A549 (cell line): ENCODE results near the gene MTRFR. TPM values are rescaled to one million over a fixed set of nuclear protein-coding genes. Genes with fewer than 3 reads are reported as not detected.

Source experiments
- ATAC-seq, 2 experiments: fragments of 200-7000 bp in 1 of 2; fragments of >200 bp in 1 of 2; cut with Nextera tagmentation in 1 of 2; cut with Tn5 transposase in 1 of 2; 3 replicates each; pipeline versions ENCODE4 v1.8.0 to v1.9.1; 2018 to 2020; ENCODE audit warnings: mild to moderate bottlenecking in 1 of 2, moderate library complexity in 1 of 2
- CTCF ChIA-PET: fragments of 300-600 bp; sonication (Branson Sonifier 250); formaldehyde crosslinking; extraction: SDS; loops from one replicate; lab custom pipeline; 2021; ENCODE audit warnings: antibody characterized with exemption, inconsistent platforms; lab: Yijun Ruan, JAX
- POLR2A ChIA-PET: fragments of 350-600 bp; formaldehyde crosslinking; extraction: SDS; loops from one replicate; lab custom pipeline; 2021; ENCODE audit warnings: antibody characterized with exemption, inconsistent platforms; lab: Yijun Ruan, JAX
- DNase-seq, 2 experiments: peaks; one replicate each; pipeline versions ENCODE4 v3.0.0 to v3.0.0-alpha.2; 2011 to 2016; ENCODE audit warnings: low read depth in 1 of 2, low spot score in 1 of 2
- FAIRE-seq: peaks from 2 replicates; lab custom pipeline; 2011; peaks lifted over from hg19 to GRCh38; lab: Jason Lieb, UNC
- H3K27ac ChIP-seq, 2 experiments: fragments of >200 bp; sonication (Bioruptor Twin); formaldehyde crosslinking; 3 replicates each; pipeline ENCODE4 v1.5.1; 2016 to 2017
- H3K4me1 ChIP-seq: fragments of >200 bp; sonication (Bioruptor Twin); formaldehyde crosslinking; 3 replicates; pipeline ENCODE4 v1.6.1; 2016
- H3K4me2 ChIP-seq: fragments of >200 bp; sonication (Bioruptor Twin); formaldehyde crosslinking; 3 replicates; pipeline ENCODE4 v1.6.1; 2016
- H3K4me3 ChIP-seq: fragments of >200 bp; sonication (Bioruptor Twin); formaldehyde crosslinking; 3 replicates; pipeline ENCODE4 v1.5.1; 2016
- H3K9me3 ChIP-seq: fragments of >200 bp; sonication (Bioruptor Twin); formaldehyde crosslinking; 3 replicates; pipeline ENCODE4 v1.6.1; 2016
- CHD4 ChIP-seq: fragments of 200-600 bp; sonication (generic); IDR thresholded peaks from 2 replicates; pipeline ENCODE4 v1.6.1; 2016; ENCODE audit warnings: antibody characterized with exemption, mild to moderate bottlenecking, borderline replicate concordance
- EHMT2 ChIP-seq: fragments of 200-600 bp; sonication (generic); IDR thresholded peaks from 2 replicates; pipeline ENCODE4 v1.6.1; 2016; ENCODE audit warnings: antibody characterized with exemption, low read depth, mild to moderate bottlenecking, moderate library complexity
- ELK1 ChIP-seq: fragments of 150-350 bp; IDR thresholded peaks from 2 replicates; pipeline ENCODE4 v1.6.1; 2014; ENCODE audit warnings: low read depth, mild to moderate bottlenecking, low read length
- ESRRA ChIP-seq: fragments of 150-350 bp; IDR thresholded peaks from 2 replicates; pipeline ENCODE4 v1.6.1; 2014; ENCODE audit warnings: mild to moderate bottlenecking, low read length, borderline replicate concordance
- HDAC2 ChIP-seq: fragments of 200-600 bp; sonication (generic); IDR thresholded peaks from 2 replicates; pipeline ENCODE4 v1.6.1; 2016
- HES2 ChIP-seq: fragments of >200 bp; sonication (Bioruptor Twin); formaldehyde crosslinking; IDR thresholded peaks from 2 replicates; pipeline ENCODE4 v1.6.1; 2016
- HEYL ChIP-seq: fragments of 250-450 bp; sonication (Bioruptor Pico); IDR thresholded peaks from 2 replicates; pipeline ENCODE4 v1.8.0; 2021; ENCODE audit warnings: mild to moderate bottlenecking, moderate library complexity
- HOXA7 ChIP-seq: fragments of 250-450 bp; sonication (Bioruptor Pico); IDR thresholded peaks from 2 replicates; pipeline ENCODE4 v1.5.0; 2020; ENCODE audit warnings: mild to moderate bottlenecking, moderate library complexity
- HOXB5 ChIP-seq: fragments of 250-450 bp; sonication (Bioruptor Pico); IDR thresholded peaks from 2 replicates; pipeline ENCODE4 v1.5.0; 2020; ENCODE audit warnings: mild to moderate bottlenecking, moderate library complexity
- JUNB ChIP-seq: fragments of >200 bp; sonication (Bioruptor Twin); formaldehyde crosslinking; IDR thresholded peaks from 2 replicates; pipeline ENCODE4 v1.6.1; 2016
- KDM1A ChIP-seq: fragments of 200-600 bp; sonication (generic); IDR thresholded peaks from 2 replicates; pipeline ENCODE4 v1.6.1; 2016; ENCODE audit warnings: low read depth, mild to moderate bottlenecking
- KDM5A ChIP-seq: fragments of 200-600 bp; sonication (generic); IDR thresholded peaks from 2 replicates; pipeline ENCODE4 v1.6.1; 2016; ENCODE audit warnings: antibody characterized with exemption, mild to moderate bottlenecking
- MAZ ChIP-seq: fragments of 150-350 bp; IDR thresholded peaks from 2 replicates; pipeline ENCODE4 v1.6.1; 2014; ENCODE audit warnings: antibody characterized with exemption, low read depth, low read length, borderline replicate concordance
- NFE2L2 ChIP-seq: fragments of 150-350 bp; conservative IDR thresholded peaks from 2 replicates; pipeline ENCODE4 v1.6.1; 2014; ENCODE audit warnings: low read length
- PHF8 ChIP-seq: fragments of 200-600 bp; sonication (generic); IDR thresholded peaks from 2 replicates; pipeline ENCODE4 v1.6.1; 2016; ENCODE audit warnings: low read depth, mild to moderate bottlenecking, antibody characterized with exemption, moderate library complexity, borderline replicate concordance
- POLR2AphosphoS2 ChIP-seq: conservative IDR thresholded peaks from 2 replicates; pipeline ENCODE4 v1.6.1; 2012; ENCODE audit warnings: low read length, improper control_type of control experiment, inconsistent platforms
- RAD21 ChIP-seq, 2 experiments: fragments of >200 bp in 1 of 2; sonication (Bioruptor Twin) in 1 of 2; formaldehyde crosslinking in 1 of 2; IDR thresholded peaks in 1 of 2; conservative IDR thresholded peaks in 1 of 2; 2 replicates in 1 of 2; 3 replicates in 1 of 2; pipeline ENCODE4 v1.6.1; 2012 to 2018; ENCODE audit warnings: inconsistent platforms in 1 of 2
- RARB ChIP-seq: fragments of 250-450 bp; sonication (Bioruptor Pico); IDR thresholded peaks from 2 replicates; pipeline ENCODE4 v1.8.0; 2021; ENCODE audit warnings: mild to moderate bottlenecking, moderate library complexity
- REST ChIP-seq: fragments of 200-600 bp; sonication (generic); IDR thresholded peaks from 2 replicates; pipeline ENCODE4 v1.6.1; 2016; ENCODE audit warnings: antibody characterized with exemption, mild to moderate bottlenecking, moderate library complexity
- WGBS: methylation state at CpG from one replicate; pipeline ENCODE4 v1.1.6; 2017; ENCODE audit errors: missing lambda C conversion rate; 5-methylcytosine and 5-hydroxymethylcytosine counted together
- polyA plus RNA-seq, 4 experiments: library from polyadenylated mRNA; depleted of rRNA in 3 of 4; stranded (reverse); fragments of >200 nt; fragmentation: RNase III in 1 of 4; extraction: RNeasy Plus Mini Kit Qiagen cat#74134 plus additional on column Dnase treatment in 1 of 4; gene quantifications; 2 replicates in 3 of 4; 3 replicates in 1 of 4; pipeline ENCODE4 v1.2.3, GENCODE V29; 2011 to 2017

Gene MTRFR
- polyA plus RNA-seq, 2 of the 4 experiments (the other 2 are of a cell fraction) = 15.5 to 25.2 TPM

GRCh38 chr12:123268850-123269249 lies 35.6 kb downstream of the MTRFR start:
- no peak overlapping the region for H3K27ac ChIP-seq
- TF ChIP-seq RAD21 (conservative IDR thresholded peaks at IDR 0.05 in 1 of 2, IDR thresholded peaks at IDR 0.05 in 1 of 2) (no peak), NFE2L2 (no peak), ESRRA (no peak), HOXB5 (no peak), KDM5A (no peak), EHMT2 (no peak), ELK1 (no peak), HEYL (CRISPR knock-in tag) (no peak), PHF8 (no peak), JUNB (no peak), MAZ (no peak), POLR2AphosphoS2 (no peak), REST (no peak)
- TF ChIP-seq, all 56 proteins: peak for 0
- ATAC-seq (no peak), FAIRE-seq (no peak), DNase-seq (no peak)
- Histone ChIP-seq H3K4me2 (no peak overlapping the region), H3K4me1 (peaks cover 16% of the 10 kb centered on the region), H3K4me3 (no peak overlapping the region), H3K9me3 (no peaks in the 10 kb centered on the region)
- WGBS = 92% methylated on average over 13 of the region's 13 CpGs
- CTCF ChIA-PET = interaction anchor here (0.9 to 2.3 kb wide), 2 partner anchors 34 to 314 kb away, joined by 3 to 12 read pairs; no protein-coding TSS in a partner anchor
- POLR2A ChIA-PET = no interaction called here

GRCh38 chr12:123269395-123269892 lies 36.2 kb downstream of the MTRFR start:
- H3K9me3 ChIP-seq = no peaks in the 10 kb centered on the region
- POLR2A ChIA-PET = interaction anchor here (0.5 kb wide), 1 partner anchor 465 kb away, joined by 3 read pairs; no protein-coding TSS in a partner anchor
- peak overlapping the region; percentile 90 for H3K4me2 ChIP-seq
- TF ChIP-seq RARB (CRISPR knock-in tag) = no peak
- no peak for TF ChIP-seq HDAC2
- TF ChIP-seq ESRRA = no peak
- TF ChIP-seq HES2 = no peak
- no peak for TF ChIP-seq HOXA7 (CRISPR knock-in tag)
- TF ChIP-seq KDM1A = no peak
- no peak for TF ChIP-seq MAZ
- TF ChIP-seq EHMT2 = no peak
- TF ChIP-seq CHD4 = no peak
- no peak for TF ChIP-seq HOXB5
- peak overlapping the region; percentile 94; the same call in 1 of the 3 replicates for H3K4me3 ChIP-seq
- DNase-seq = no peak
- FAIRE-seq = no peak
- ATAC-seq = no peak; a peak in 1 of 6 replicates
- H3K4me1 ChIP-seq = peaks cover 16% of the 10 kb centered on the region
- 89% methylated on average over 17 of the region's 32 CpGs for WGBS
- CTCF ChIA-PET = interaction anchor here (0.9 to 1.5 kb wide), 2 partner anchors 96 to 1498 kb away, joined by 3 to 11 read pairs; no protein-coding TSS in a partner anchor
- H3K27ac ChIP-seq = peak overlapping the region; percentile 96 to 100; a peak in 5 of 6 replicates
